BLaER1 (cell line): ENCODE results near the gene OLFM1.
"Not testable (repeated sequence)": the region's sequence is repeated elsewhere in the genome, so short reads cannot be mapped to it uniquely, and the experiment has no call there.

Experiments used
- H3K27ac ChIP-seq: shearing (Covaris generic); formaldehyde crosslinking; 2 replicates; pipeline ENCODE4 v1.8.1; 2022
- H3K27me3 ChIP-seq: shearing (Covaris generic); formaldehyde crosslinking; 2 replicates; pipeline ENCODE4 v1.8.1; 2022
- H3K36me3 ChIP-seq: shearing (Covaris generic); formaldehyde crosslinking; 2 replicates; pipeline ENCODE4 v1.8.1; 2022
- H3K4me1 ChIP-seq: shearing (Covaris generic); formaldehyde crosslinking; 2 replicates; pipeline ENCODE4 v1.8.1; 2022
- H3K4me2 ChIP-seq: shearing (Covaris generic); formaldehyde crosslinking; 2 replicates; pipeline ENCODE4 v1.8.1; 2022
- H3K4me3 ChIP-seq: shearing (Covaris generic); formaldehyde crosslinking; 2 replicates; pipeline ENCODE4 v1.8.1; 2022
- H3K9ac ChIP-seq: shearing (Covaris generic); formaldehyde crosslinking; 2 replicates; pipeline ENCODE4 v1.8.1; 2022
- H3K9me3 ChIP-seq: shearing (Covaris generic); formaldehyde crosslinking; 2 replicates; pipeline ENCODE4 v1.8.1; 2022
- H4K20me1 ChIP-seq: shearing (Covaris generic); formaldehyde crosslinking; 2 replicates; pipeline ENCODE4 v1.8.1; 2022
- Cebpa-rat ChIP-seq: shearing (Covaris generic); IDR thresholded peaks from 2 replicates; pipeline ENCODE4 v1.8.1; 2022

Gene OLFM1

GRCh38 chr9:135148386-135148785 lies 60.9 kb downstream of the OLFM1 start:
- H3K9ac ChIP-seq: no peak overlapping the region
- no peak for TF ChIP-seq Cebpa-rat
- H3K36me3 ChIP-seq: no peaks in the 10 kb centered on the region
- no peak overlapping the region for H3K4me3 ChIP-seq
- no peak overlapping the region for H3K27ac ChIP-seq
- H4K20me1 ChIP-seq: no peaks in the 10 kb centered on the region; the same call in 1 of the 2 replicates
- peaks cover 25% of the 10 kb centered on the region for H3K9me3 ChIP-seq
- H3K4me1 ChIP-seq: peaks cover 18% of the 10 kb centered on the region
- H3K27me3 ChIP-seq: no peaks in the 10 kb centered on the region
- no peak overlapping the region for H3K4me2 ChIP-seq

GRCh38 chr9:135149901-135150300 lies 62.4 kb downstream of the OLFM1 start:
- H3K27ac ChIP-seq, H4K20me1 ChIP-seq, H3K9ac ChIP-seq, H3K27me3 ChIP-seq, H3K4me3 ChIP-seq, H3K4me1 ChIP-seq, H3K36me3 ChIP-seq, H3K4me2 ChIP-seq: not testable (repeated sequence)
- H3K9me3 ChIP-seq: peaks cover 25% of the 10 kb centered on the region

- Histone ChIP-seq H3K4me2 (no peak overlapping the region), H3K4me1 (no peaks in the 10 kb centered on the region)
These were observed 63.5 kb downstream of the OLFM1 start for GRCh38 chr9:135150981-135151380.

GRCh38 chr9:135151757-135152613 lies 64.5 kb downstream of the OLFM1 start:
- no peak for TF ChIP-seq Cebpa-rat
- no peaks in the 10 kb centered on the region for H4K20me1 ChIP-seq
- H3K36me3 ChIP-seq: no peaks in the 10 kb centered on the region
- no peaks in the 10 kb centered on the region for H3K27me3 ChIP-seq
- no peak overlapping the region for H3K4me2 ChIP-seq
- H3K9me3 ChIP-seq: peaks cover 25% of the 10 kb centered on the region
- no peak overlapping the region for H3K9ac ChIP-seq
- no peaks in the 10 kb centered on the region for H3K4me1 ChIP-seq
- no peak overlapping the region for H3K27ac ChIP-seq
- H3K4me3 ChIP-seq: no peak overlapping the region

More at GRCh38 chr9:135150981-135151380, 63.5 kb downstream of the OLFM1 start:
- TF ChIP-seq Cebpa-rat: no peak
- H3K27me3 ChIP-seq: no peaks in the 10 kb centered on the region
- no peak overlapping the region for H3K27ac ChIP-seq
- no peaks in the 10 kb centered on the region for H4K20me1 ChIP-seq
- H3K4me3 ChIP-seq: no peak overlapping the region
- H3K36me3 ChIP-seq: no peaks in the 10 kb centered on the region
- no peak overlapping the region for H3K9ac ChIP-seq
- peaks cover 25% of the 10 kb centered on the region for H3K9me3 ChIP-seq

GRCh38 chr9:135152614-135153334 lies 65.3 kb downstream of the OLFM1 start:
- Histone ChIP-seq H3K27me3 (no peaks in the 10 kb centered on the region), H3K36me3 (no peaks in the 10 kb centered on the region), H4K20me1 (no peaks in the 10 kb centered on the region), H3K4me2 (no peak overlapping the region), H3K9ac (no peak overlapping the region), H3K4me1 (no peaks in the 10 kb centered on the region), H3K9me3 (peaks cover 25% of the 10 kb centered on the region), H3K4me3 (no peak overlapping the region), H3K27ac (no peak overlapping the region)
- TF ChIP-seq Cebpa-rat: no peak

- peaks cover 12% of the 10 kb centered on the region; the same call in 1 of the 2 replicates for H4K20me1 ChIP-seq
- H3K36me3 ChIP-seq: no peaks in the 10 kb centered on the region
- H3K9me3 ChIP-seq: peaks cover 21% of the 10 kb centered on the region
- no peak overlapping the region for H3K9ac ChIP-seq
- no peaks in the 10 kb centered on the region for H3K4me1 ChIP-seq
- H3K27ac ChIP-seq: no peak overlapping the region
- no peak for TF ChIP-seq Cebpa-rat
- H3K4me3 ChIP-seq: no peak overlapping the region
- H3K27me3 ChIP-seq: no peaks in the 10 kb centered on the region
- no peak overlapping the region for H3K4me2 ChIP-seq
These were observed 66.7 kb downstream of the OLFM1 start for GRCh38 chr9:135154050-135154615.

- no peak for TF ChIP-seq Cebpa-rat
These were observed 67.9 kb downstream of the OLFM1 start for GRCh38 chr9:135155396-135155795.

GRCh38 chr9:135156525-135157510 lies 69.3 kb downstream of the OLFM1 start:
- Histone ChIP-seq H3K9ac (no peak overlapping the region), H3K4me3 (no peak overlapping the region), H3K27ac (no peak overlapping the region), H3K9me3 (no peaks in the 10 kb centered on the region), H4K20me1 (peaks cover 21% of the 10 kb centered on the region; the same call in 1 of the 2 replicates), H3K4me2 (no peak overlapping the region), H3K4me1 (no peaks in the 10 kb centered on the region), H3K36me3 (no peaks in the 10 kb centered on the region), H3K27me3 (no peaks in the 10 kb centered on the region)
- TF ChIP-seq Cebpa-rat: no peak

More at GRCh38 chr9:135155396-135155795, 67.9 kb downstream of the OLFM1 start:
- H3K9me3 ChIP-seq: peaks cover 9% of the 10 kb centered on the region
- H3K4me2 ChIP-seq: no peak overlapping the region
- H3K36me3 ChIP-seq: no peaks in the 10 kb centered on the region
- no peak overlapping the region for H3K4me3 ChIP-seq
- no peaks in the 10 kb centered on the region for H3K27me3 ChIP-seq
- H3K27ac ChIP-seq: no peak overlapping the region
- H3K9ac ChIP-seq: no peak overlapping the region
- H3K4me1 ChIP-seq: no peaks in the 10 kb centered on the region
- peaks cover 21% of the 10 kb centered on the region; the same call in 1 of the 2 replicates for H4K20me1 ChIP-seq
